Activated CD8-positive, alpha-beta T cell treated with anti-CD3 and anti-CD28 coated beads for 36 hours (primary cell): ENCODE results near the gene SEPHS1. TPM values are rescaled to one million over a fixed set of nuclear protein-coding genes. Genes with fewer than 3 reads are reported as not detected.

Experiments
- ATAC-seq: fragments of 200-7000 bp; cut with Tn5 transposase; one replicate; pipeline ENCODE4 v1.10.0; 2021; ENCODE audit warnings: mild to moderate bottlenecking, moderate library complexity
- CTCF ChIA-PET: fragments of 350-600 bp; sonication (Branson Sonifier 250); formaldehyde crosslinking; loops from one replicate; lab custom pipeline; 2021; ENCODE audit warnings: antibody characterized with exemption; lab: Charles Lee
- POLR2A ChIA-PET: fragments of 350-600 bp; sonication (Branson Sonifier 250); formaldehyde crosslinking; loops from one replicate; lab custom pipeline; 2021; ENCODE audit warnings: antibody characterized with exemption; lab: Charles Lee
- DNase-seq: peaks from one replicate; pipeline ENCODE4 v3.0.0-alpha.2; 2020
- H3K27ac Mint-ChIP-seq: one replicate; pipeline ENCODE4 v1.8.0; 2021; ENCODE audit warnings: mild to moderate bottlenecking, mixed read lengths
- H3K27me3 Mint-ChIP-seq: one replicate; pipeline ENCODE4 v1.8.0; 2021; ENCODE audit warnings: mixed read lengths
- H3K36me3 Mint-ChIP-seq: one replicate; pipeline ENCODE4 v1.8.0; 2021; ENCODE audit warnings: low read depth, mixed read lengths
- H3K4me1 Mint-ChIP-seq: one replicate; pipeline ENCODE4 v1.8.0; 2021; ENCODE audit warnings: low read depth, mixed read lengths
- H3K4me3 Mint-ChIP-seq: one replicate; pipeline ENCODE4 v1.8.0; 2021; ENCODE audit warnings: mild to moderate bottlenecking, moderate library complexity, mixed read lengths
- H3K9me3 Mint-ChIP-seq: one replicate; pipeline ENCODE4 v1.8.0; 2021; ENCODE audit warnings: mixed read lengths
- CTCF ChIP-seq: fragments of 200-600 bp; IDR thresholded peaks from one replicate; pipeline ENCODE4 v1.8.0; 2022; ENCODE audit warnings: antibody characterized with exemption, mild to moderate bottlenecking
- intact Hi-C: fragments of 100-400 bp; cut with micrococcal nuclease; formaldehyde crosslinking; loops from one replicate; pipeline ENCODE4 v1.10.0; 2022
- total RNA-seq, 2 experiments: library from RNA; stranded (reverse); gene quantifications; one replicate each; pipeline ENCODE4 v1.2.3, GENCODE V29; 2021

Gene SEPHS1
- total RNA-seq, 2 experiments from 2014 or later: 61.6 to 66.5 TPM

GRCh38 chr10:13316635-13317311 lies 31.3 kb downstream of the SEPHS1 start:
- Mint-ChIP-seq H3K4me3 (no peak overlapping the region), H3K27ac (no peak overlapping the region), H3K27me3 (no peaks in the 10 kb centered on the region), H3K4me1 (no peaks in the 10 kb centered on the region), H3K9me3 (no peaks in the 10 kb centered on the region), H3K36me3 (peaks cover 14% of the 10 kb centered on the region)
- no peak for TF ChIP-seq CTCF
- ATAC-seq: no peak
- ChIA-PET POLR2A (no interaction called here), CTCF (interaction anchor here (3.0 kb wide), 1 partner anchor 15 kb away, joined by 10 read pairs; no protein-coding TSS in a partner anchor)
- no peak for DNase-seq
- intact Hi-C loops: no loop called here

- Mint-ChIP-seq H3K36me3 (peaks cover 9% of the 10 kb centered on the region), H3K4me3 (no peak overlapping the region), H3K9me3 (no peaks in the 10 kb centered on the region), H3K4me1 (no peaks in the 10 kb centered on the region), H3K27ac (no peak overlapping the region), H3K27me3 (no peaks in the 10 kb centered on the region)
- intact Hi-C loops: no loop called here
- ATAC-seq (no peak), DNase-seq (no peak)
- ChIA-PET CTCF (interaction anchor here (3.0 kb wide), 1 partner anchor 13 kb away, joined by 10 read pairs; no protein-coding TSS in a partner anchor), POLR2A (interaction anchor here (1.3 kb wide), 1 partner anchor 13 kb away, joined by 5 read pairs; no protein-coding TSS in a partner anchor)
- TF ChIP-seq CTCF: no peak
These were observed 32.7 kb downstream of the SEPHS1 start for GRCh38 chr10:13315361-13315760.

- H3K27ac Mint-ChIP-seq: no peak overlapping the region
- POLR2A ChIA-PET: no interaction called here
- peaks cover under 1% of the 10 kb centered on the region for H3K36me3 Mint-ChIP-seq
- CTCF ChIA-PET: interaction anchor here (0.7 to 1.8 kb wide), 2 partner anchors 9 to 150 kb away, joined by 3 to 4 read pairs; partner anchors contain the start of gene MCM10
- DNase-seq: no peak
- H3K4me3 Mint-ChIP-seq: no peak overlapping the region
- H3K27me3 Mint-ChIP-seq: no peaks in the 10 kb centered on the region
- no peak for TF ChIP-seq CTCF
- ATAC-seq: no peak
- no peaks in the 10 kb centered on the region for H3K9me3 Mint-ChIP-seq
- no peaks in the 10 kb centered on the region for H3K4me1 Mint-ChIP-seq
- intact Hi-C loops: no loop called here
These were observed 36.9 kb downstream of the SEPHS1 start for GRCh38 chr10:13311177-13311575.

- ATAC-seq: no peak
- no peak overlapping the region for H3K27ac Mint-ChIP-seq
- no peaks in the 10 kb centered on the region for H3K9me3 Mint-ChIP-seq
- no peak for DNase-seq
- H3K4me1 Mint-ChIP-seq: no peaks in the 10 kb centered on the region
- H3K4me3 Mint-ChIP-seq: no peak overlapping the region
- ChIA-PET CTCF (interaction anchor here (0.7 to 1.8 kb wide), 2 partner anchors 8 to 149 kb away, joined by 3 to 4 read pairs; partner anchors contain the start of gene MCM10), POLR2A (no interaction called here)
- peaks cover 2% of the 10 kb centered on the region for H3K36me3 Mint-ChIP-seq
- TF ChIP-seq CTCF: no peak
- H3K27me3 Mint-ChIP-seq: no peaks in the 10 kb centered on the region
- intact Hi-C loops: no loop called here
These were observed 37.4 kb downstream of the SEPHS1 start for GRCh38 chr10:13310518-13311176.

GRCh38 chr10:13309792-13310191 lies 38.3 kb downstream of the SEPHS1 start:
- H3K9me3 Mint-ChIP-seq: no peaks in the 10 kb centered on the region
- no peak overlapping the region for H3K27ac Mint-ChIP-seq
- intact Hi-C loops: no loop called here
- peaks cover 2% of the 10 kb centered on the region for H3K36me3 Mint-ChIP-seq
- CTCF ChIA-PET: interaction anchor here (1.8 kb wide), 1 partner anchor 7 kb away, joined by 4 read pairs; no protein-coding TSS in a partner anchor
- no peak for DNase-seq
- H3K27me3 Mint-ChIP-seq: no peaks in the 10 kb centered on the region
- H3K4me1 Mint-ChIP-seq: no peaks in the 10 kb centered on the region
- no peak for ATAC-seq
- POLR2A ChIA-PET: no interaction called here
- no peak for TF ChIP-seq CTCF
- no peak overlapping the region for H3K4me3 Mint-ChIP-seq
